ENCODE measurements around the gene TM6SF1. TPM values are rescaled to one million over a fixed set of nuclear protein-coding genes. Genes with fewer than 3 reads are reported as not detected.

Gene TM6SF1
- total RNA-seq: 0.11 TPM in 1 of 2 replicates, not detected in the other

DNA sequence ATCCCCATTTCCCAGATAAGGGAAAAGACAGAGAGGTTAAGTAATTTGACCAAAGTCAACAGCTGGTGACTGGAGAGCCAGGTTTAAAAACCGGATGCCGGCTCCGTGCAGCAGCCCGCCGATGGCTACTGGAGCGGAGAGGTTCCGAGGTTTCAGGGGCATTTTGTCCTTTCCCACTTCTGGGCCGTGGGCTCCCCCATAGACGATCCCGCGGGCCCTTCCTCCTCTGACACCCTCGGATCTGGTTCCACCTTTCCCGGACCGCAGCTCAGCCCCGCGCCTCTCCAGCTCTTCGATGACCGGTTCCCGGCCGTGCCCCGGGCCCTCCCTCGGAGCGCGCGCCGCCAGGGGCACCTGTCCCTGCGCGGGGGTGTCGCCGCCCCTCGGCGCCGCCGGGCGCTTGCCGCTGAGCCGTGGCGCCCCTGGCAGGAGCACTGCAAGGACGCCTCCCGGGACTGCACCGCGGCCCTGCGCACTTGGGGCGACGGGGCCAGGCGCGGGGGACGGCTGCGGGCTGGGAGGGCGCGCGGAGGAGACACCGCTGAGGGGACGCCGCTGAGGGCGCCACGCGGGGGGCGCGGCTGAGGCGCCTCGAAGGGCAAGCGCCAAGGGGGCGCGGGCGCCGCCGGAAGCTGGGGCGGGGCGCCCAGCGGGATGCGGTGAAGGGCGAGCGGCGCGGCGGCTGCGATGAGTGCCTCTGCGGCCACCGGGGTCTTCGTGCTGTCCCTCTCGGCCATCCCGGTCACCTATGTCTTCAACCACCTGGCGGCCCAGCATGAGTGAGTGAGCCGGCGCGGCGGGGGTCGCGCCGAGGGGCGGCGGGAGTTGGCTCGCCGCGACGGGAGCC is at the start of gene TM6SF1:
Gene TM6SF1 (plus strand): TSS at position 652 of the 847 bp plus-strand sequence. CDS start 36 bp downstream, at position 688.

DNA sequence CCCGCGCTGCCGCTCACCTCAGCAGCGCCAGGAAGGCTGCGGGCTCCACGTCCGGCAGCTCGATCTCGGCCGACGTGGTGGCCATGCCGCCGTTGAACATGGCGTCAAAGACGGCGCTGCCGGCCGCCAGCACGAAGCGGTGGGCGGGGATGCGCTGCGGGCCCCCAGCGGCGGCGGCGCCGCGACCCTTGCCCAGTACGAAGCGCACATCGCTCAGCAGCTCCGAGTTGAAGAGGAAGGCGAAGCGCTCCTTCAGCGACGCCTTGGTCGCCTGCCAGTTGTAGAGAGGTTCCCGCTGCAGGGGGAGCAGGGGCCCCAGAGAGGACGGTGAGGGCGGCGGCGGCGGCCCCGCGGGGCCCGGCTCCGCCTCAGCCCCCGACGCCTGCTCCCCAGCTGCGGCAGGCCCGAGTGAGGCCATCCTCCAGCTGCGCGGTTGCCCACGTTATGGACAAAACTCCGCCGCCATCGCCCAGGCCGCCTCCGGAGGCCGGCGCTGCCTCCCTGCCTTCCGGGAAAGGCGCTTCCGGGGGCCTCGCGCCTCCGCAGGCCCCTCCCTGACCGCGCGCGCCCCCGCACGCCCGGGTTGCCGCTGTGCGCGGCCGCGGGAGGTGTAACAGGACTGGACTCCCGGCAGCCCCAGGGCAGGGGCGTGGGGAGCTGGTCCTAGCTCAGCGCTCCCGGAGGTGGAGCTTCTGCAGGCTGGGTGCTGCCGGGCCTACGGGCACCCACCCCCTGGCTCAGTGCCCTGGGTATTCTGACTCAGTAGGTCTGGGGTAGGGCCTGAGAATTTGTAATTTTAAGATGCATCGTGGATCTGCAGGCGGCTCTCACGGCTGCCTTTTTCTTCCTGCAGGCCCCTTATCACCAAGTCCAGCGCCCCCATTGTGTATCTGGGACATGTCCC is 40.5 kb upstream of the TM6SF1 start, which contains the start of gene BTBD1:
Gene BTBD1 (minus strand): TSS at position 519 of the 904 bp plus-strand sequence. CDS start 101 bp downstream, at position 418.

Small RNAs within 50 kb of the gene (small RNA-seq; reads per million reads assigned to genes)
- not detected for gene MIR4515

Other genes with a start within 250 kb of the TM6SF1 start
- 6.8 and 10.7 TPM in 2 replicates for gene HOMER2, start 154.9 kb upstream of the TM6SF1 start, total RNA-seq
- 26.3 and 32.1 TPM in 2 replicates for gene RAMAC, start 121.4 kb upstream of the TM6SF1 start, total RNA-seq
- gene C15orf40, start 96.0 kb upstream of the TM6SF1 start, total RNA-seq: 8.2 and 9.4 TPM in 2 replicates
- 95.6 and 116 TPM in 2 replicates for gene BTBD1, start 40.4 kb upstream of the TM6SF1 start, total RNA-seq
- gene HDGFL3, start 100.2 kb downstream of the TM6SF1 start, total RNA-seq: 35.7 and 47.7 TPM in 2 replicates
- 6.1 and 7.0 TPM in 2 replicates for gene BNC1, start 177.0 kb downstream of the TM6SF1 start, total RNA-seq

Data from articular chondrocyte of knee joint (primary cell).